Ascending aorta (tissue), 2 donors: Measurements from ENCODE around the gene RCAN2. TPM values are rescaled to one million over a fixed set of nuclear protein-coding genes. Genes with fewer than 3 reads are reported as not detected.
A peak's percentile ranks its signal among the peaks of the same experiment; 100 is the strongest.

Experiments
- DNase-seq, 2 donors: peaks; one replicate each; pipeline ENCODE4 v3.0.0-alpha.2; 2019; ENCODE audit warnings: low spot score in 2 of 2
- H3K27ac ChIP-seq, 2 donors: fragments of 200-600 bp; sonication (generic); one replicate each; pipeline ENCODE4 v1.5.1; 2016 to 2017; ENCODE audit warnings: mild to moderate bottlenecking in 1 of 2
- H3K27me3 ChIP-seq: fragments of 200-600 bp; sonication (generic); one replicate; pipeline ENCODE4 v1.5.1; 2017
- H3K36me3 ChIP-seq, 2 donors: fragments of 200-600 bp; sonication (generic); one replicate each; pipeline ENCODE4 v1.5.1; 2016
- H3K4me1 ChIP-seq, 2 donors: fragments of 200-600 bp; sonication (generic); one replicate each; pipeline ENCODE4 v1.5.1; 2016 to 2017; ENCODE audit warnings: mild to moderate bottlenecking in 1 of 2
- H3K4me3 ChIP-seq, 2 donors: fragments of 200-600 bp; sonication (generic); one replicate each; pipeline ENCODE4 v1.5.1; 2016 to 2017; ENCODE audit warnings: mild to moderate bottlenecking in 1 of 2
- H3K9me3 ChIP-seq, 2 donors: fragments of 200-600 bp; sonication (generic); one replicate each; pipeline ENCODE4 v1.5.1; 2016
- intact Hi-C: fragments of 100-400 bp; cut with DNase I; formaldehyde crosslinking; loops from one replicate; pipeline ENCODE4 v1.15.1; 2023
- total RNA-seq: library from RNA; depleted of rRNA; stranded (reverse); fragments of >200 nt; gene quantifications from one replicate; pipeline ENCODE4 v1.1.0, GENCODE V29; 2016
- TF ChIP-seq, protein P1 (sequence below), 3 experiments: fragments of 200-600 bp in 2 of 3; fragments of 450-650 bp in 1 of 3; sonication (generic) in 2 of 3; IDR thresholded peaks; one replicate each; pipeline ENCODE4 v1.5.1; 2016 to 2019; ENCODE audit warnings: antibody characterized with exemption in 3 of 3, mild to moderate bottlenecking in 1 of 3, moderate library complexity in 1 of 3

Gene RCAN2
- total RNA-seq, 1 donor from 2014 or later: 83.4 TPM

DNA sequence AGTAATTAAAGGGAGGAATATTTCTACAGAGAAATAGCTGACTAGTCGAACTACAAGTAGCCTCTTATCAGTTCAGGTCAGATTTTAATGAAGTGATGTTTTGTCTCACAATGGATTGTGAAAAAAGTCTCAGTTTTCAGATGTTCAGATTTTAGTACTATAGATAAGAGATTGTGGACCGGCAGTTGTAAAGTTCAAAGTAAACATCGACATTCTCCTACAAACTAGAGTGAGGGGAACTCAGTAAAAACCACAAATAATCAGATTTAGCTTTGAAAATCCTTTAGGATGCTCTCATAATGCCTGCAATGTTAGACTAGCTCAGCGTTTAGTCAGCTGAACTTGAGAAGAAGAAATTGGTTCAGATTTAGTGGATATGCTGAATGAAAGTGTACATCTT, 39.9 kb downstream of the RCAN2 start:
- Histone ChIP-seq H3K4me3 (no peak overlapping the region), H3K9me3 (peaks cover 0 to 14% of the 10 kb centered on the region in 2 donors), H3K27ac (peak overlapping the region; percentile 53 to 83), H3K36me3 (peaks cover 0 to 4% of the 10 kb centered on the region in 2 donors), H3K27me3 (no peaks in the 10 kb centered on the region), H3K4me1 (peaks cover 0 to 35% of the 10 kb centered on the region in 2 donors)
- intact Hi-C loops: no loop called here
- TF ChIP-seq, protein P1, sequence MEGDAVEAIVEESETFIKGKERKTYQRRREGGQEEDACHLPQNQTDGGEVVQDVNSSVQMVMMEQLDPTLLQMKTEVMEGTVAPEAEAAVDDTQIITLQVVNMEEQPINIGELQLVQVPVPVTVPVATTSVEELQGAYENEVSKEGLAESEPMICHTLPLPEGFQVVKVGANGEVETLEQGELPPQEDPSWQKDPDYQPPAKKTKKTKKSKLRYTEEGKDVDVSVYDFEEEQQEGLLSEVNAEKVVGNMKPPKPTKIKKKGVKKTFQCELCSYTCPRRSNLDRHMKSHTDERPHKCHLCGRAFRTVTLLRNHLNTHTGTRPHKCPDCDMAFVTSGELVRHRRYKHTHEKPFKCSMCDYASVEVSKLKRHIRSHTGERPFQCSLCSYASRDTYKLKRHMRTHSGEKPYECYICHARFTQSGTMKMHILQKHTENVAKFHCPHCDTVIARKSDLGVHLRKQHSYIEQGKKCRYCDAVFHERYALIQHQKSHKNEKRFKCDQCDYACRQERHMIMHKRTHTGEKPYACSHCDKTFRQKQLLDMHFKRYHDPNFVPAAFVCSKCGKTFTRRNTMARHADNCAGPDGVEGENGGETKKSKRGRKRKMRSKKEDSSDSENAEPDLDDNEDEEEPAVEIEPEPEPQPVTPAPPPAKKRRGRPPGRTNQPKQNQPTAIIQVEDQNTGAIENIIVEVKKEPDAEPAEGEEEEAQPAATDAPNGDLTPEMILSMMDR (IDR thresholded peaks at IDR 0.05): no peak
- DNase-seq: no peak

DNA sequence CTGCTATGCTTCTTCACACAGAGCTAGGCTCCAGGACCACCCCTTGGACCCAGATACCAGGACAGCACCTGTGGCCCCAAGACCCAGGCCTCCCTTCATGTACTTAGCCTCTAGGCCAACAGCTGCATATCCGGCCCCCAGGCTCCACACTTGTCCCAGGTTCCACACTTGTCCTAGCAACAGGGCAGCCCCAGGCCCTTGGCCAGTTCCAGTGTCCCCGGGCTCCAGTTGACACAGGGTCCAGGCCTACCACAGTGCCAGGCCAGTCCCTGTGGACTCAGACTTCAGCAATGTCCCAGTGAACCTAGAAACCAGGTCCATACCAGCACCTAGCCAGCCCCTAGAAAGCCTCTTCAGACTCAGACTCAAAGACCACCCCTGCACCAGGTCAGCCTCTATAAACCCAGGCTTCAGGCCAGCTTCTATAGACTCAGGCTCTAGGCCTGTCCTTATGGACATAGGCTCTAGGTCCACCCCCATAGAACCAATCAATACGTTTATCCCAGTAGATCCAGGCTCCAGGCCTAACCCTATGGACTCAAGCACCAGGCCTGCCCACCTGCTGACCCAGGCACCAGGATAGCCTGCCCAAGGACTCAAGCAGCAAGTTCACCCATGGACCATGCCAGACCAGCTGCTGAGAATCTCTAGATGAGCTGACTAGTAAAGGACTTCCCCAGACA, 46.3 kb downstream of the RCAN2 start:
- intact Hi-C loops: no loop called here

DNA sequence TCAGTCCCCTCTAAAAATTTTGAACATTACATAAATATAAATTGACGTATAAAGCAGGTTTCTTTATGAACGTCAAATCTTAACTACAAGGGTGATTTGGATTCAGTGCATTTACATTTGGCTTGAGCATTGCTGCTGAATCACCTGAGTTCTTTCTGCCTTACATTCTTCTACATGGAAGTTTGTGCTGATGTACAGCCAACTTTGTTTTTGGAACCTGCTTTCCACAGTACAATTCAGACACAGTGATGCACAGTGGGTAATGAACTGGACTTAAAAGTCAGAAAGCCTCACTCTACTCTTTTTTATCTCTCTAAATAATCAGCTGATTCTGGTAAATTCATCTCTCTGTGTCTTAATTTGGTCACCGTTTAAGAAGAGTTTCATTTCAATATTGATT, 47.6 kb downstream of the RCAN2 start:
- intact Hi-C loops: no loop called here

More for the DNA sequence above, 46.3 kb downstream of the RCAN2 start:
- Histone ChIP-seq H3K4me1 (peaks cover 3 to 32% of the 10 kb centered on the region in 2 donors), H3K36me3 (peaks cover 4% of the 10 kb centered on the region in 2 donors), H3K27ac (peak overlapping the region; percentile 73 to 90), H3K27me3 (no peaks in the 10 kb centered on the region), H3K4me3 (no peak overlapping the region), H3K9me3 (peaks cover 11 to 28% of the 10 kb centered on the region in 2 donors)
- TF ChIP-seq, protein P1 (IDR thresholded peaks at IDR 0.05): no peak
- DNase-seq: no peak

DNA sequence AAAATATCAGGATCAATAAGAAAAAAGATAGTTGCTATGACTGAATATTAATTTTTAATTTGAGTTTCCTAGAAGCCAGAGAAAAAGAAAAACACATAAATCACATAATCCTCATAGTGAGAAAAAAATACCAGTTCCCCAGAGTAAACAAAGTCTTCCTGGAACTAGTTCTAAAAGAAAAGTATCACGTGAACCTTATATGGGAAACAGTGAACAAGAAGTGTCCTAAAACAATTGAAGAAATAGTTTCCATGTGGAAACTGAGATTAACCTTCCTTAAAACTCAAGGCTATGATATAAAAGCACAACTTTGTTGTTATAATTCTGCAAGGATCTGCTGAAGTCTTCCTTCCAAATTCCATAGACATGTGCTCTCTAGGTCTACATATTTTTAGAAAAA, 50.6 kb downstream of the RCAN2 start:
- TF ChIP-seq, protein P1 (IDR thresholded peaks at IDR 0.05): no peak
- Histone ChIP-seq H3K27me3 (no peaks in the 10 kb centered on the region), H3K27ac (peak overlapping the region; percentile 56 to 90), H3K36me3 (peaks cover 0 to 4% of the 10 kb centered on the region in 2 donors), H3K9me3 (peaks cover 7% of the 10 kb centered on the region in 2 donors), H3K4me3 (no peak overlapping the region), H3K4me1 (peaks cover 8 to 65% of the 10 kb centered on the region in 2 donors)
- intact Hi-C loops: no loop called here
- DNase-seq: no peak

More for the DNA sequence above, 47.6 kb downstream of the RCAN2 start:
- TF ChIP-seq, protein P1 (IDR thresholded peaks at IDR 0.05): no peak
- Histone ChIP-seq H3K4me1 (peaks cover 3 to 45% of the 10 kb centered on the region in 2 donors), H3K9me3 (peaks cover 11 to 17% of the 10 kb centered on the region in 2 donors), H3K36me3 (peaks cover 0 to 4% of the 10 kb centered on the region in 2 donors), H3K4me3 (no peak overlapping the region), H3K27me3 (no peaks in the 10 kb centered on the region), H3K27ac (peak overlapping the region; percentile 73 to 90)
- DNase-seq: no peak

DNA sequence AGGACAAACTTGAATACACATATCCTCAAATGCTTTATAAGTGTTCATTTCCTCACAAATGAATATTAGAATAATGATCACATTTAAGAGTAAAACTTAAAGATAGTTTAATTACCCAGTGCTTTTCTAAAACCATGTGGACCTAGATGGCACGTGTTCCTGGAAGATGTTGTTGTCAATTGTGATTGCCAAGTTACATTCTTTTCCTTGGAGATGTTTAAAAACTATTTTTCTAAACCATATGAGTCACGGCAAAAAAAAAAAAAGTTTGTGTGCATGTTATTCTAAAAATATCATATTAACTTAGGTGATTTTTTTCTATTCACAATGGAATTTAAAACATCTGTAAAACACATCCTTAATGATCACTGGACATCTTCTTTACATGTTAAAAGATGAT, 51.1 kb downstream of the RCAN2 start:
- intact Hi-C loops: no loop called here
- peak overlapping the region; percentile 56 to 90 for H3K27ac ChIP-seq
- no peaks in the 10 kb centered on the region for H3K27me3 ChIP-seq
- peaks cover 2 to 5% of the 10 kb centered on the region in 2 donors for H3K9me3 ChIP-seq
- TF ChIP-seq, protein P1 (IDR thresholded peaks at IDR 0.05): no peak
- DNase-seq: no peak
- H3K36me3 ChIP-seq: peaks cover 0 to 3% of the 10 kb centered on the region in 2 donors
- no peak overlapping the region for H3K4me3 ChIP-seq
- H3K4me1 ChIP-seq: peaks cover 8 to 66% of the 10 kb centered on the region in 2 donors
